ENCODE data around the gene DEFB121.

DEFB121 gene

GRCh38 chr20:31414381-31414780, 8.4 kb upstream of the DEFB121 start:
- TF ChIP-seq CTCF (IDR thresholded peaks at IDR 0.05; ENCODE audit: low read depth, low read length) (no peak), MAX (IDR thresholded peaks at IDR 0.05; ENCODE audit: low read depth, low read length) (no peak), POLR2A (IDR thresholded peaks at IDR 0.05; ENCODE audit: extremely low read depth, insufficient read length) (no peak), MYC (IDR thresholded peaks at IDR 0.05; ENCODE audit: low read depth, low read length) (no peak)
- no peak for DNase-seq (ENCODE audit: low read depth)
- no peak overlapping the region for H3K4me3 ChIP-seq (ENCODE audit: low read depth, low read length)

GRCh38 chr20:31410011-31410410, 4.0 kb upstream of the DEFB121 start:
- no peak overlapping the region for H3K4me3 ChIP-seq (ENCODE audit: low read depth, low read length)
- TF ChIP-seq POLR2A (IDR thresholded peaks at IDR 0.05; ENCODE audit: extremely low read depth, insufficient read length) (no peak), CTCF (IDR thresholded peaks at IDR 0.05; ENCODE audit: low read depth, low read length) (no peak), MAX (IDR thresholded peaks at IDR 0.05; ENCODE audit: low read depth, low read length) (no peak), MYC (IDR thresholded peaks at IDR 0.05; ENCODE audit: low read depth, low read length) (no peak)
- DNase-seq (ENCODE audit: low read depth), result no peak

GRCh38 chr20:31403886-31404285, 2.1 kb downstream of the DEFB121 start:
- no peak for DNase-seq (ENCODE audit: low read depth)
- no peak overlapping the region for H3K4me3 ChIP-seq (ENCODE audit: low read depth, low read length)
- no peak for TF ChIP-seq MYC (IDR thresholded peaks at IDR 0.05; ENCODE audit: low read depth, low read length)
- no peak for TF ChIP-seq CTCF (IDR thresholded peaks at IDR 0.05; ENCODE audit: low read depth, low read length)
- no peak for TF ChIP-seq MAX (IDR thresholded peaks at IDR 0.05; ENCODE audit: low read depth, low read length)
- no peak for TF ChIP-seq POLR2A (IDR thresholded peaks at IDR 0.05; ENCODE audit: extremely low read depth, insufficient read length)

GRCh38 chr20:31394900-31395299, 11.1 kb downstream of the DEFB121 start:
- TF ChIP-seq CTCF (IDR thresholded peaks at IDR 0.05; ENCODE audit: low read depth, low read length) (no peak), POLR2A (IDR thresholded peaks at IDR 0.05; ENCODE audit: extremely low read depth, insufficient read length) (no peak), MYC (IDR thresholded peaks at IDR 0.05; ENCODE audit: low read depth, low read length) (no peak), MAX (IDR thresholded peaks at IDR 0.05; ENCODE audit: low read depth, low read length) (no peak)
- no peak overlapping the region for H3K4me3 ChIP-seq (ENCODE audit: low read depth, low read length)
- no peak for DNase-seq (ENCODE audit: low read depth)

- TF ChIP-seq MYC (IDR thresholded peaks at IDR 0.05; ENCODE audit: low read depth, low read length) (no peak), CTCF (IDR thresholded peaks at IDR 0.05; ENCODE audit: low read depth, low read length) (no peak), MAX (IDR thresholded peaks at IDR 0.05; ENCODE audit: low read depth, low read length) (no peak), POLR2A (IDR thresholded peaks at IDR 0.05; ENCODE audit: extremely low read depth, insufficient read length) (no peak)
- DNase-seq (ENCODE audit: low read depth), result no peak
- no peak overlapping the region for H3K4me3 ChIP-seq (ENCODE audit: low read depth, low read length)
Measured at GRCh38 chr20:31392836-31393235, 13.2 kb downstream of the DEFB121 start.

GRCh38 chr20:31390490-31390889, 15.5 kb downstream of the DEFB121 start, which contains the start of gene DEFB119:
DEFB119 (minus strand) TSS chr20:31390590; CDS start chr20:31390483, 107 bp downstream.
- TF ChIP-seq CTCF (IDR thresholded peaks at IDR 0.05; ENCODE audit: low read depth, low read length), result no peak
- TF ChIP-seq MYC (IDR thresholded peaks at IDR 0.05; ENCODE audit: low read depth, low read length), result no peak
- TF ChIP-seq POLR2A (IDR thresholded peaks at IDR 0.05; ENCODE audit: extremely low read depth, insufficient read length), result no peak
- no peak for TF ChIP-seq MAX (IDR thresholded peaks at IDR 0.05; ENCODE audit: low read depth, low read length)
- no peak for DNase-seq (ENCODE audit: low read depth)
- H3K4me3 ChIP-seq (ENCODE audit: low read depth, low read length), result no peak within 1 kb of the TSS
